SK-N-SH (cell line): ENCODE data around the gene GPC5.

Experiments used
- CTCF ChIP-seq: fragments of 200-600 bp; sonication (generic); IDR thresholded peaks from 2 replicates; pipeline ENCODE4 v1.6.1; 2017; ENCODE audit warnings: antibody characterized with exemption, mild to moderate bottlenecking, moderate library complexity
- EP300 ChIP-seq, 2 experiments: IDR thresholded peaks; 2 replicates each; pipeline versions ENCODE4 v1.4.0 to v1.6.1; 2012; ENCODE audit warnings: borderline replicate concordance in 1 of 2, low read depth in 1 of 2, low read length in 1 of 2
- FOXM1 ChIP-seq: IDR thresholded peaks from 2 replicates; pipeline ENCODE4 v1.4.0; 2012; ENCODE audit warnings: low read depth, mild to moderate bottlenecking
- IRF3 ChIP-seq: fragments of 150-350 bp; IDR thresholded peaks from 2 replicates; pipeline ENCODE4 v1.6.1; 2016; ENCODE audit warnings: mild to moderate bottlenecking, low read depth, low read length
- RAD21 ChIP-seq: IDR thresholded peaks from 2 replicates; pipeline ENCODE4 v1.6.1; 2012; ENCODE audit warnings: mild to moderate bottlenecking, low read length
- RFX5 ChIP-seq: IDR thresholded peaks from 2 replicates; pipeline ENCODE4 v1.6.1; 2012; ENCODE audit warnings: mild to moderate bottlenecking, improper control_type of control experiment, low read length
- TAF1 ChIP-seq: IDR thresholded peaks from 2 replicates; pipeline ENCODE4 v1.6.1; 2012; ENCODE audit warnings: low read depth, mild to moderate bottlenecking, low read length, moderate library complexity, borderline replicate concordance
- TEAD4 ChIP-seq: IDR thresholded peaks from 2 replicates; pipeline ENCODE4 v1.4.0; 2012; ENCODE audit warnings: mild to moderate bottlenecking, borderline replicate concordance; ENCODE audit not compliant: insufficient read depth
- YY1 ChIP-seq: IDR thresholded peaks from 2 replicates; pipeline ENCODE4 v1.4.0; 2012; ENCODE audit warnings: low read depth, mild to moderate bottlenecking

DNA sequence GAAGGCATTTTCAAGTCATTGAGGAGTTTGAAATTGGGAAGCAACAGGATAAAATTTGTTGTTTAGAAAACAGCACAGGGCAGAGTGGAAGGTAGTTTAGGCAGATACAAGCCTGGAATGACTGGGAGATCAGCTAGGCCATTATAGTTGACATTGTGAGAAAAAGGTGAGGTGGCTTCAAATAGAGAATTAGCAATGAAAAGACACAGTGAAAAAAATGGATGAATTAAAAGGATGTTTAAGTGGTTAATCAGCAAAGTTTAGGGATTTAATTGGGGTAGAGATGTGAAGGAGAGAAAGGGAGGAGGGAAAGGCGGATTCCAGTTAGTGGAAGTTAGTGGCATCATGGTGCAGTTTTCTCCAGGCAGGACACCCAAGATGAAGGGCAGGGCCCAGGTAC, 1257.7 kb downstream of the GPC5 start:
- no peak for TF ChIP-seq CTCF
- no peak for TF ChIP-seq FOXM1
- no peak for TF ChIP-seq IRF3
- TF ChIP-seq RAD21: no peak
- no peak for TF ChIP-seq TEAD4
- no peak for TF ChIP-seq TAF1
- no peak for TF ChIP-seq EP300 (IDR thresholded peaks at IDR 0.05; ENCODE audit: borderline replicate concordance in 1 of 2, low read depth in 1 of 2, low read length in 1 of 2)
- TF ChIP-seq YY1: no peak
- TF ChIP-seq RFX5: no peak
